ENCODE measurements around the gene ARHGAP9. TPM values are rescaled to one million over a fixed set of nuclear protein-coding genes. Genes with fewer than 3 reads are reported as not detected.
A peak's percentile ranks its signal among the peaks of the same experiment; 100 is the strongest.

The ARHGAP9 gene
- total and polyA plus RNA-seq, 2 of the 8 experiments (the other 6 are each of a cell fraction or from before 2014, with no cell fraction given), result 3.2 to 6.0 TPM

DNA sequence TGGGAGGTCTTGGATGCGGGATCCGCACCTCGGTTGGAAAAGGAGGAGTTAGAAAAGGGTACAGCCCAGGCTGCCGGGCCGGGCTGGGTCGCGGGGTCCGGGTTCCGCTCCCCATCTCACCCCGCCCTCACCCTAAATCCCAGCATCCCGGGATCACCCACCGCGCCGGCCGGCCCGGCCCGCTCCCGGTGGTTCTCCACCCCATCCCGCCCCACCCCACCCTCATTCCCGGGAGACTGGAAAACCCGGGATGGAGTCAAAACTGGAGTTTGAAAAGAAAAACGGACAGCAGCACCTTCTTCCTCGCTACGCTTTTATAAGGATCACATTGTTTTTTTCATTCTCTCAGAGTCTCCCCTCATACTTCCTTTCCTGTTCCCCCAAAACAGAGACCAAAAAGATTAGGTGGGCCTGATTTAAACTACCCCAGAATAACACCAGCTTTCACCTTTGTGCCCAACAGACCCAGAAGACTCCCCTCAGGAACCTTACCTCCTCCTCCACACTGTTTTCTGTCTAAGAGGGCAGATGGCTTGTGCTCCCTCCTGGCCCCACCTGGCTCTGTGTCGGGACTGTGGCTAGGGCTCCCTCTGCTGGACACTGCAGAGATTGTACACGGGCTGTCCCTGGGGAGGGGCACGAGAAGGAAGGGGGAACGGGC lies 17.3 kb downstream of the ARHGAP9 start (continued):
- peak; percentile 62 for TF ChIP-seq TAF1 (IDR thresholded peaks at IDR 0.05; ENCODE audit: low read depth, low read length)
- no peak for TF ChIP-seq ZNF274 (IDR thresholded peaks at IDR 0.05; ENCODE audit: borderline replicate concordance, extremely low read depth, low read length)
- TF ChIP-seq RFX5 (IDR thresholded peaks at IDR 0.05; ENCODE audit: borderline replicate concordance, low read depth, low read length), result 0 out of 2 replicates have a peak, but pooled peaks have one; percentile 40
- TF ChIP-seq JUN (IDR thresholded peaks at IDR 0.05; ENCODE audit: low read depth, low read length), result no peak
- TF ChIP-seq PHF8 (conservative IDR thresholded peaks at IDR 0.05; ENCODE audit: low read depth, low read length), result peak; percentile 30; the same call in 1 of the 2 replicates
- peak; percentile 50 for TF ChIP-seq SAP30 (IDR thresholded peaks at IDR 0.05; ENCODE audit: insufficient read depth, insufficient replicate concordance, low read length)
- TF ChIP-seq KDM1A (IDR thresholded peaks at IDR 0.05; ENCODE audit: borderline replicate concordance, low read length), result peak; percentile 78; the same call in 1 of the 2 replicates
- TF ChIP-seq, protein P1, sequence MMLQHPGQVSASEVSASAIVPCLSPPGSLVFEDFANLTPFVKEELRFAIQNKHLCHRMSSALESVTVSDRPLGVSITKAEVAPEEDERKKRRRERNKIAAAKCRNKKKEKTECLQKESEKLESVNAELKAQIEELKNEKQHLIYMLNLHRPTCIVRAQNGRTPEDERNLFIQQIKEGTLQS (IDR thresholded peaks at IDR 0.05; ENCODE audit: insufficient read depth, low read depth, low read length), result no peak
- TF ChIP-seq RXRA (IDR thresholded peaks at IDR 0.05; ENCODE audit: insufficient read depth, low read depth, low read length), result no peak

All from H1 (cell line).